ENCODE measurements around the gene SORCS2. TPM values are rescaled to one million over a fixed set of nuclear protein-coding genes. Genes with fewer than 3 reads are reported as not detected.

Gene SORCS2
- total RNA-seq, 4 donors from 2014 or later: 2.0 to 7.4 (median 3.6) TPM

GRCh38 chr4:7736436-7737267 lies 544.3 kb downstream of the SORCS2 start:
- peaks cover 0 to 8% (median 0%) of the 10 kb centered on the region in 3 donors for H3K9me3 ChIP-seq
- H3K4me1 ChIP-seq: no peaks in the 10 kb centered on the region
- TF ChIP-seq CTCF (IDR thresholded peaks at IDR 0.05) (no peak), POLR2A (IDR thresholded peaks at IDR 0.05) (no peak), POLR2AphosphoS5 (IDR thresholded peaks at IDR 0.05) (no peak), EP300 (IDR thresholded peaks at IDR 0.05) (no peak)
- peaks cover 0 to 49% of the 10 kb centered on the region in 2 donors for H3K36me3 ChIP-seq
- H3K27ac ChIP-seq: no peak overlapping the region
- no peak for ATAC-seq
- H3K27me3 ChIP-seq: no peaks in the 10 kb centered on the region
- WGBS, 2 donors (ENCODE audit: low coverage in 1 of 2): 90% methylated on average over 8 of the region's 31 CpGs; no CpG with 5 or more reads in 1 of the 2 donors
- H3K4me3 ChIP-seq: no peak overlapping the region

- no peak overlapping the region for H3K27ac ChIP-seq
- no peaks in the 10 kb centered on the region for H3K4me1 ChIP-seq
- peaks cover 0 to 46% of the 10 kb centered on the region in 2 donors for H3K36me3 ChIP-seq
- no peak overlapping the region for H3K4me3 ChIP-seq
- WGBS, 2 donors (ENCODE audit: low coverage in 1 of 2): 96 to 100% methylated on average over 2 to 5 of the region's 14 CpGs
- peaks cover 0 to 8% (median 0%) of the 10 kb centered on the region in 3 donors for H3K9me3 ChIP-seq
- TF ChIP-seq POLR2AphosphoS5 (IDR thresholded peaks at IDR 0.05) (no peak), EP300 (IDR thresholded peaks at IDR 0.05) (no peak), CTCF (IDR thresholded peaks at IDR 0.05) (no peak), POLR2A (IDR thresholded peaks at IDR 0.05) (no peak)
- no peaks in the 10 kb centered on the region for H3K27me3 ChIP-seq
- ATAC-seq: no peak
Observed at GRCh38 chr4:7737268-7737645, 544.9 kb downstream of the SORCS2 start.

- WGBS, 2 donors (ENCODE audit: low coverage in 1 of 2): 67% methylated on average over 1 of the region's 19 CpGs; no CpG with 5 or more reads in 1 of the 2 donors
- Histone ChIP-seq H3K4me3 (no peak overlapping the region), H3K27ac (no peak overlapping the region), H3K27me3 (no peaks in the 10 kb centered on the region), H3K4me1 (no peaks in the 10 kb centered on the region), H3K9me3 (peaks cover 0 to 8% (median 0%) of the 10 kb centered on the region in 3 donors), H3K36me3 (peaks cover 0 to 45% of the 10 kb centered on the region in 2 donors)
- no peak for ATAC-seq
- TF ChIP-seq CTCF (IDR thresholded peaks at IDR 0.05): no peak
- no peak for TF ChIP-seq POLR2A (IDR thresholded peaks at IDR 0.05)
- no peak for TF ChIP-seq EP300 (IDR thresholded peaks at IDR 0.05)
- TF ChIP-seq POLR2AphosphoS5 (IDR thresholded peaks at IDR 0.05): no peak
Observed at GRCh38 chr4:7737752-7738457, 545.6 kb downstream of the SORCS2 start.

GRCh38 chr4:7738458-7739076 lies 546.2 kb downstream of the SORCS2 start:
- no peaks in the 10 kb centered on the region for H3K27me3 ChIP-seq
- WGBS, 2 donors (ENCODE audit: low coverage in 1 of 2): 95% methylated on average over 4 of the region's 32 CpGs; no CpG with 5 or more reads in 1 of the 2 donors
- H3K27ac ChIP-seq: no peak overlapping the region
- peaks cover 0 to 4% (median 0%) of the 10 kb centered on the region in 3 donors for H3K4me1 ChIP-seq
- H3K36me3 ChIP-seq: peaks cover 0 to 45% of the 10 kb centered on the region in 2 donors
- H3K4me3 ChIP-seq: no peak overlapping the region
- peaks cover 0 to 8% (median 0%) of the 10 kb centered on the region in 3 donors for H3K9me3 ChIP-seq
- ATAC-seq: no peak
- TF ChIP-seq POLR2A (IDR thresholded peaks at IDR 0.05): no peak
- no peak for TF ChIP-seq EP300 (IDR thresholded peaks at IDR 0.05)
- no peak for TF ChIP-seq CTCF (IDR thresholded peaks at IDR 0.05)
- no peak for TF ChIP-seq POLR2AphosphoS5 (IDR thresholded peaks at IDR 0.05)
